HEK293T (cell line): ENCODE results near the gene TMCO2.

ENCODE experiments used
- CTCF ChIA-PET: fragments of 350-600 bp; formaldehyde crosslinking; extraction: SDS; loops from one replicate; lab custom pipeline; 2021; ENCODE audit warnings: antibody characterized with exemption, inconsistent platforms; lab: Yijun Ruan, JAX
- POLR2A ChIA-PET: fragments of 350-600 bp; formaldehyde crosslinking; extraction: SDS; loops from one replicate; lab custom pipeline; 2020; ENCODE audit warnings: antibody characterized with exemption, inconsistent platforms; lab: Yijun Ruan, JAX
- DNase-seq: peaks from one replicate; pipeline ENCODE4 v3.0.0; 2012; ENCODE audit warnings: mixed read lengths; ENCODE audit errors: extremely low spot score
- ARNT ChIP-seq: fragments of 450-650 bp; IDR thresholded peaks from 2 replicates; pipeline ENCODE4 v1.6.1; 2017; ENCODE audit warnings: mild to moderate bottlenecking
- BHLHE40 ChIP-seq: fragments of 450-650 bp; IDR thresholded peaks from 2 replicates; pipeline ENCODE4 v1.6.1; 2016; ENCODE audit warnings: mild to moderate bottlenecking, moderate library complexity, borderline replicate concordance
- CTBP1 ChIP-seq: fragments of 450-650 bp; IDR thresholded peaks from 2 replicates; pipeline ENCODE4 v1.6.1; 2016; ENCODE audit warnings: borderline replicate concordance
- ELF4 ChIP-seq: fragments of 450-650 bp; IDR thresholded peaks from 2 replicates; pipeline ENCODE4 v1.6.1; 2017; ENCODE audit warnings: antibody characterized with exemption
- FOXA1 ChIP-seq: fragments of 450-650 bp; IDR thresholded peaks from 2 replicates; pipeline ENCODE4 v1.6.1; 2016; ENCODE audit warnings: mild to moderate bottlenecking
- FOXK2 ChIP-seq: fragments of 450-650 bp; IDR thresholded peaks from 2 replicates; pipeline ENCODE4 v1.6.1; 2016; ENCODE audit warnings: mild to moderate bottlenecking
- FOXM1 ChIP-seq: fragments of 450-650 bp; IDR thresholded peaks from 2 replicates; pipeline ENCODE4 v1.6.1; 2017; ENCODE audit warnings: mild to moderate bottlenecking, borderline replicate concordance
- HDGF ChIP-seq: fragments of 450-650 bp; IDR thresholded peaks from 2 replicates; pipeline ENCODE4 v1.6.1; 2017; ENCODE audit warnings: antibody characterized with exemption, borderline replicate concordance
- L3MBTL2 ChIP-seq: fragments of 450-650 bp; conservative IDR thresholded peaks from 2 replicates; pipeline ENCODE4 v1.6.1; 2016; ENCODE audit warnings: mild to moderate bottlenecking
- LEF1 ChIP-seq: fragments of 450-650 bp; IDR thresholded peaks from 2 replicates; pipeline ENCODE4 v1.6.1; 2017; ENCODE audit warnings: mild to moderate bottlenecking, borderline replicate concordance
- NFRKB ChIP-seq: fragments of 450-650 bp; IDR thresholded peaks from 2 replicates; pipeline ENCODE4 v1.6.1; 2016; ENCODE audit warnings: mild to moderate bottlenecking, moderate library complexity
- PKNOX1 ChIP-seq: fragments of 450-650 bp; IDR thresholded peaks from 2 replicates; pipeline ENCODE4 v1.6.1; 2016
- SP1 ChIP-seq: fragments of 450-650 bp; IDR thresholded peaks from 2 replicates; pipeline ENCODE4 v1.6.1; 2017
- SUZ12 ChIP-seq: fragments of 450-650 bp; IDR thresholded peaks from 2 replicates; pipeline ENCODE4 v1.6.1; 2016; ENCODE audit warnings: mild to moderate bottlenecking
- TARDBP ChIP-seq: fragments of 450-650 bp; IDR thresholded peaks from 2 replicates; pipeline ENCODE4 v1.6.1; 2016
- ZNF384 ChIP-seq: fragments of 450-650 bp; IDR thresholded peaks from 2 replicates; pipeline ENCODE4 v1.6.1; 2016

TMCO2 gene

GRCh38 chr1:40273547-40274166 lies 25.9 kb downstream of the TMCO2 start:
- TF ChIP-seq NFRKB (no peak), HDGF (no peak), ELF4 (no peak), L3MBTL2 (no peak), ARNT (no peak), TARDBP (no peak), SP1 (no peak), FOXA1 (no peak), FOXK2 (no peak), SUZ12 (no peak), LEF1 (no peak), CTBP1 (no peak), ZNF384 (no peak), PKNOX1 (no peak), BHLHE40 (no peak), FOXM1 (no peak)
- DNase-seq: no peak
- CTCF ChIA-PET: no interaction called here
- POLR2A ChIA-PET: interaction anchor here (1.3 to 1.8 kb wide), 2 partner anchors 16 to 42 kb away, joined by 4 to 7 read pairs; partner anchors contain the start of gene ZMPSTE24

- CTCF ChIA-PET: no interaction called here
- no peak for DNase-seq
- POLR2A ChIA-PET: interaction anchor here (1.3 kb wide), 1 partner anchor 41 kb away, joined by 4 read pairs; no protein-coding TSS in a partner anchor
- no peak for TF ChIP-seq HDGF
- no peak for TF ChIP-seq ELF4
- no peak for TF ChIP-seq LEF1
- TF ChIP-seq TARDBP: no peak
Observed at GRCh38 chr1:40274331-40274730, 26.6 kb downstream of the TMCO2 start.

DNA sequence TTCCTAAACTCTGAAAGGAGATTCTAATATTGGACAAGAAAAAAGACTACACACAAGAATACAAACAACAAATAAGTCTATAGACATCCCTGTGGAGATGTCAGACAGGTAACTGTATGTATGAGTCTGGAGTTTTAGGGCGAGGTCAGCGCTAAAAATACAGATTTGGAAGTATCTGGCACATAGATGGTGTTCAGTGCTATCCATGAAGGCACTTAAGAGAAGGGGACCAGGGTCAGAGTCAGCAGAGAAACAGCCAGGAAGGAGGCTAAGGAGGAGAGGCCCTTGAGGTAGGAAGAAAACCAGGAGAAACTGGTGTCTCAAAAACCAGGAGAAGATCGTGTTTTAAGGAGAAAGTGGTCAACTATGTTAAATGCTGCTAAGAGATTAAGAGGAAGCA lies 28.4 kb downstream of the TMCO2 start:
- TF ChIP-seq SUZ12 (no peak), TARDBP (no peak), PKNOX1 (no peak), FOXA1 (no peak), FOXM1 (no peak), ZNF384 (no peak), NFRKB (no peak), BHLHE40 (no peak), SP1 (no peak), L3MBTL2 (no peak), ARNT (no peak), FOXK2 (no peak), CTBP1 (no peak)
- POLR2A ChIA-PET: no interaction called here
- no peak for DNase-seq
- CTCF ChIA-PET: interaction anchor here (0.7 kb wide), 1 partner anchor 62 kb away, joined by 5 read pairs; no protein-coding TSS in a partner anchor

GRCh38 chr1:40281853-40282252 lies 34.1 kb downstream of the TMCO2 start:
- CTCF ChIA-PET: interaction anchor here (1.3 to 1.7 kb wide), 2 partner anchors 33 to 138 kb away, joined by 4 to 9 read pairs; no protein-coding TSS in a partner anchor
- TF ChIP-seq ELF4 (no peak), SP1 (no peak), BHLHE40 (no peak), L3MBTL2 (no peak)
- DNase-seq: no peak
- POLR2A ChIA-PET: interaction anchor here (1.1 kb wide), 1 partner anchor 24 kb away, joined by 4 read pairs; the partner anchor contains the start of gene ZMPSTE24

DNA sequence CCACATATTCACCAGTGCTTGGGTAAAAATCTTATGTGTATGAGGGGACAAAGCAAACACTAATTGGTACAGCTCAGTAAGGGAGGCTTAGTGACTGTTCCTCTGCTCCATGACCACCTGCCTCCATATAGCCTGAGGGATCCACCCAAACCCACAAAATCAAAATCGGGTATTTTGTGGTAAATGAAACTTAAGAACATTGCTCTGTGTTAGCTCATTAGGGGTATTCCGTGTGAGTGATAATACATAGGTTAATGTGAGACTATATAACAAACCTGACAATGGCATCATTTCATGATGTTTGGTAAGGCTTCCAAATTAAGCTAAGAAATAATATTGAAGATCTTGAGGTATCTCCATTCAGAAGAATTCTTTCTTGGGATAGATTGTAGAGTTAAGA lies 43.6 kb downstream of the TMCO2 start:
- POLR2A ChIA-PET: interaction anchor here (1.9 kb wide), 1 partner anchor 24 kb away, joined by 6 read pairs; no protein-coding TSS in a partner anchor
- DNase-seq: no peak
- CTCF ChIA-PET: interaction anchor here (1.3 kb wide), 1 partner anchor 24 kb away, joined by 7 read pairs; no protein-coding TSS in a partner anchor
- TF ChIP-seq TARDBP: no peak
- TF ChIP-seq NFRKB: no peak
- TF ChIP-seq SP1: no peak
- no peak for TF ChIP-seq HDGF
- no peak for TF ChIP-seq ELF4
- no peak for TF ChIP-seq FOXA1
- no peak for TF ChIP-seq SUZ12
- TF ChIP-seq FOXM1: no peak

DNA sequence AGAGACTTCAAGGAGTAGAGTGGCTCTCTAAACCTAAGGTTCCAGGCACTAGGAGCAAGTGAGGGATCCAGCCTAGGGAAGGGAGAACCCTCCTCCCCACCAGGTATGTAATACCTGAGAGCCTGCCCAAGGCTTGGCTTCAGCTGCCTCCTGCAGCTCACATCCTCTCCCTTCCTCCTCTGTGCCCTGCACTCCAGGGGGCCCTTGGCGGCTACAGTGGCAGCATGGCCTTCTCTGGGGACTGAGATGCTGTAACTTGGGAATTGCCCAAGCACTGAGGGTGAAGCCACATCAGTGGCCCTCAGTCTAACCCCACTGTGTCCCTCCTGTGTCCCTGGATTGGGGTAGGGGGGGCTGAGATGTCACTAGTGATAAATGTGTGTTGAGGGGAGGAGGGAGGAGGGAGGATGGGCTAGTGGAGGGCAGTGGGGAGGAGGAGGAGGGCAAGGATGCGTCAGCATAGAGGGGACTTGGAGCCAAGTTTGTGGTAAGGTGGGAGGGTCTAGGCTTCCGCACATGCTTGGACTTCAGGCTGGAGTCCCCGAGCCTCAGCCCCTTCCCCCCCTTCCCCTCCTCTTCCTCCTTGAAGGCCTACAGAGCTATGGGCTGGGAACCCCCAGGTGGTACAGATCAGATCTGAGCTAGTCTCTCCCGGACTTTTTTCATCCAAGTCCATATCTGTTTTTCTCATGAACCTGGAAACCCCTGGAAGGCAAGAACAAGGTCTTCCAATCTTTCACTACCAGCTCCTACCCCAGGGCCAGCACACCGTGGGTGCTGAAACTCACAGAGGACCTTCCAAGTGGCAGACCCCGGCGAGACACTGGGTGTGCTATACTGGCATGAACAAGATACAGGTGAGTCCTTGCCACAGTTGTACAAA lies 51.9 kb downstream of the TMCO2 start:
- CTCF ChIA-PET: interaction anchor here (2.0 kb wide), 1 partner anchor 15 kb away, joined by 7 read pairs; no protein-coding TSS in a partner anchor
- POLR2A ChIA-PET: no interaction called here
- no peak for TF ChIP-seq HDGF
- no peak for TF ChIP-seq SUZ12
- TF ChIP-seq ZNF384: no peak
- TF ChIP-seq LEF1: no peak
- TF ChIP-seq NFRKB: no peak
- TF ChIP-seq FOXA1: no peak
- no peak for TF ChIP-seq SP1
- no peak for TF ChIP-seq ELF4
- no peak for TF ChIP-seq FOXK2
- no peak for TF ChIP-seq TARDBP
- no peak for TF ChIP-seq PKNOX1
- no peak for TF ChIP-seq L3MBTL2
- no peak for TF ChIP-seq BHLHE40
- TF ChIP-seq CTBP1: no peak
- TF ChIP-seq ARNT: no peak
- peak; percentile 2 for DNase-seq
